Dendritic cell treated with granulocyte-macrophage colony-stimulating factor and Interleukin-4, amounts not matched to agents 40 ng/mL and 50 ng/mL, for 4 days (primary cell): ENCODE measurements around the gene CCDC116.
"Not testable (repeated sequence)": the region's sequence is repeated elsewhere in the genome, so short reads cannot be mapped to it uniquely, and the experiment has no call there.

Experiments
- H3K27ac Mint-ChIP-seq: one replicate; pipeline ENCODE4 v1.8.0; 2022; ENCODE audit warnings: mild to moderate bottlenecking, mixed read lengths
- H3K27me3 Mint-ChIP-seq: one replicate; pipeline ENCODE4 v1.8.0; 2022; ENCODE audit warnings: mild to moderate bottlenecking, mixed read lengths
- H3K36me3 Mint-ChIP-seq: one replicate; pipeline ENCODE4 v1.8.0; 2022; ENCODE audit warnings: low read depth, mixed read lengths
- H3K4me1 Mint-ChIP-seq: one replicate; pipeline ENCODE4 v1.8.0; 2022; ENCODE audit warnings: low read depth, mixed read lengths
- H3K4me3 Mint-ChIP-seq: one replicate; pipeline ENCODE4 v1.8.0; 2022; ENCODE audit warnings: mild to moderate bottlenecking, moderate library complexity, mixed read lengths
- H3K9me3 Mint-ChIP-seq: one replicate; pipeline ENCODE4 v1.8.0; 2022; ENCODE audit warnings: mixed read lengths
- intact Hi-C: fragments of 100-400 bp; cut with micrococcal nuclease; formaldehyde crosslinking; loops from one replicate; pipeline ENCODE4 v1.15.0; 2022

The CCDC116 gene, protein sequence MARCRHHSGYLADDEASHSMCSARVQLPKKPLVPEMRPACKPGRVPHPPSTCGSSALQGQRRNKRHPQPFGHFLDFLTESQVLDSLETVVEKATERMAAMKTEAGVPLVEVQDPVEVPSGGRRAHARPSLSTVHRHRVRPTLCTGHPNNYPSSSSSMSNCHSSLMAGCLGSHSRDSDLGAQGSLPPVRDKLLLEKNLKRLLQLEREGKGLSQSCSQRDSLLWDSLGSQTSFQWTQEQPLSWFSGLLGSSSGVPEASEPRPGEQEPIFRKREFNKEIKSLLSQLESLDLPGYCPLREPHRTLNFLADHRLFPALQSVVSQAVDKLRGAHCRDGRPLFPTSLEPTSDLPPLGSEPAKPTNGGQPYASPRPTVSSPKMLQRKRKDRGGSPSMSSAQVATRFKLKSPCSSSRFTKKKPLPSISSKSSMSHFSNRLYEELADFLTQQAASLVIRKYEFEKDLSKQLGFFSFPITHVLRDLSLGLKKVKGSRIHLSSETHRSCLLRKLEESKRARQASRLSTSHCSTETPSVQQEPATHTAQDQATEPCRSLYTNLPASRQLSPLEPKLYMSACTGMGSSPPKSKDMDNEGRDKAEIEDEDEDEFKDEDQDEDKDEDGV

DNA sequence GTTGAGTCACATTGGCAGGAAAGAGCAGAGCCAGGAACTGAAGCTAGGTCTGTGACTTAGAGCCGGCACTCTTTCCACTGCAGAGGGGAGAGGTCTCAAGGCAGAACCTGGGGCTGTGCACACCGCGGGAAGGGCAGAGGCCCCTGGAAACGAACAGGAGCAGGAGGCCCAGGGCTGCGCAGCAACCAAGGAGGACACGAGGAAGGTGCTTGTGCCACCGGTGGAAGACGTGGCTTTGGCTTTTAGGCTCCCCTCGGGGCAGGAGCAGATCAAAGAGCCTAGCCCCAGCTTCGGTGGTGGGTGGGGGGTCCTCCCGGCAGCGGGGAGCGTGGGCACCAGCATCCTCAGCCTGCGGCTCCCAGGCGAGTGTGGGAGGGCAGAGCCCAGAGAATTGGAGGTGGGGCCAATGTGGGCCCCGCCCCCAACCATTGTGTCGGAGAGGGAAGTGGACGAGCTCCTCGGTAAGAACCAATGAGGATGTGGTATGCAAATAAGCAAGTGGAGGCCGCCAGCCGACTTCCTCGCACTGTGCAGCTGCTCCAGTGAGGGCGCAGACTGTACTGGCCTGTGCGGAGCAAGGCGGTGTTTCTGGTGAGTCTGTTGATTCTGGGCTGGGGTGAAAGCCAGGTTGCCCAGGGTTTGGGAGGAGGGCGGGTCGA is at the start of gene CCDC116:
Gene CCDC116, plus strand, starts transcription at position 524 of the 659 bp plus-strand sequence. CDS start 422 bp downstream, outside the sequence.
- intact Hi-C loops: no loop called here
- H3K36me3 Mint-ChIP-seq: peaks cover 24% of the 10 kb centered on the region
- H3K27me3 Mint-ChIP-seq: peaks cover 3% of the 10 kb centered on the region
- H3K27ac Mint-ChIP-seq: no peak within 1 kb of the TSS
- peaks cover 6% of the 10 kb centered on the region for H3K9me3 Mint-ChIP-seq
- no peak within 1 kb of the TSS for H3K4me3 Mint-ChIP-seq
- H3K4me1 Mint-ChIP-seq: peaks cover 29% of the 10 kb centered on the region

DNA sequence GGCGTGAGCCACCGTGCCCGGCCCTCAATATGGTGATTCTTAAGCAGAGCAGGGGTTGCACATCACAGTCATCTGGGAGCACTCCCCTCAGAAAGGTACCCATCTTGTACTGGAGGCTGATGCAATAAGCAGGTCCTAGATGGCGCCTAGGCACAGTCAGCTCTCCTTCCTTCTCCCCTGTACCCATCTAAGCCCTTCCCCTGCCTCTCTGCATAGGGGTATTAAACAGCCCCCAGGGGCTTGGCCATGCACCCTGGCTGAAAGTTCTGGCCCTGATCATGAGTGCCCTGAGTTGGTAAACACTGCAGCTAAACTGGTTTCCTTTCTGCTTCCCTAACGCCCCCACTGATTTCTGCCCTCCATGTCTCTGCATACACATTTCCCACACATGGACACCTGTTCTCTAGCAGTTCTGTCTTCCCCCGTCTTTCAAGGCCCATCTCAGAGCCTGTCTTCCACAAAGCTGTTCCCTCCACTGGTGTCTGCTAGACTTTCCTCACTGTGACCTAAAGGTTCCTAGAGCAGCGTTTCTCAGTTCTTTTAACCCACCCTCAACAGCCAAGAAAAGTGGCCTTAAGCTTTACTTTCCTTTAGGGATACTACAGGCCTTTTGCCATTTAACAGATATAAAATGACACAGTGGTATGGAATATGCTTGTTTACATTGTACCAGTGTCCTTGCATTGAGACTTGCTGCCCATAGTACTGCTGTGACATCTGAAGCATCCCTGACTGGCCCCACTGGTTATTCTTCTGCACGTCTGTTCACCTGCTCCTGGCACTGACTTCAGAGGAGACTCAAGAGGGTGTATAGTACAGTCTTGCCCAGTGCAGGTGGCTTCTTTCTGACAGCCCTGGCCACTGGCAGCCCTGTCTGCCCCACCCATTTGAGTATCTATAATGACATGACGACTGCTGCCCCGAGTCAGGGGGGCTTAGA is 49.5 kb upstream of the CCDC116 start:
- no peak overlapping the region for H3K4me3 Mint-ChIP-seq
- H3K36me3 Mint-ChIP-seq: peaks cover 52% of the 10 kb centered on the region
- intact Hi-C loops: no loop called here
- H3K4me1 Mint-ChIP-seq: peaks cover 67% of the 10 kb centered on the region
- no peaks in the 10 kb centered on the region for H3K27me3 Mint-ChIP-seq
- H3K9me3 Mint-ChIP-seq: no peaks in the 10 kb centered on the region
- peak overlapping the region; percentile 25 for H3K27ac Mint-ChIP-seq

DNA sequence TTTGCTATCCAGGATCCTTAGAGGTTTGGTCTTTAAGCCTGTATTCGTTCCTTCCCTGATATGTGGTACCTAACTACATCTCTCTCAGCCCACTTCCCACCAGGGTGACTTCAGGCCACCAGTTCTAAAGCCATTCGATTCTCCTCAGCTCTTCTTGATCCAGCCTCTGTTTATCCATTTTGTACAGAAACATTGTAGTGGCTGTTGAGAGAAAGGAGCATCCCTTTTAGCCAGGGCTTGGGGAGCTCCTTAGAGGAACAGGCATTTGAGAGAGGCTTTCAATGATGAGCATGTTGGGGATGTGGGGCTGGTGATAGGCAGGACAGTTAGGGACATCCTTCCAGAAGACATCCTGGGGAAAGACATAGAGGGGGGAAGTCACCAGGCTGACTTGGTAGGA is 47.2 kb upstream of the CCDC116 start:
- no peak overlapping the region for H3K4me3 Mint-ChIP-seq
- intact Hi-C loops: no loop called here
- H3K36me3 Mint-ChIP-seq: peaks cover 48% of the 10 kb centered on the region
- peaks cover 68% of the 10 kb centered on the region for H3K4me1 Mint-ChIP-seq
- no peak overlapping the region for H3K27ac Mint-ChIP-seq
- H3K27me3 Mint-ChIP-seq: no peaks in the 10 kb centered on the region
- H3K9me3 Mint-ChIP-seq: no peaks in the 10 kb centered on the region

DNA sequence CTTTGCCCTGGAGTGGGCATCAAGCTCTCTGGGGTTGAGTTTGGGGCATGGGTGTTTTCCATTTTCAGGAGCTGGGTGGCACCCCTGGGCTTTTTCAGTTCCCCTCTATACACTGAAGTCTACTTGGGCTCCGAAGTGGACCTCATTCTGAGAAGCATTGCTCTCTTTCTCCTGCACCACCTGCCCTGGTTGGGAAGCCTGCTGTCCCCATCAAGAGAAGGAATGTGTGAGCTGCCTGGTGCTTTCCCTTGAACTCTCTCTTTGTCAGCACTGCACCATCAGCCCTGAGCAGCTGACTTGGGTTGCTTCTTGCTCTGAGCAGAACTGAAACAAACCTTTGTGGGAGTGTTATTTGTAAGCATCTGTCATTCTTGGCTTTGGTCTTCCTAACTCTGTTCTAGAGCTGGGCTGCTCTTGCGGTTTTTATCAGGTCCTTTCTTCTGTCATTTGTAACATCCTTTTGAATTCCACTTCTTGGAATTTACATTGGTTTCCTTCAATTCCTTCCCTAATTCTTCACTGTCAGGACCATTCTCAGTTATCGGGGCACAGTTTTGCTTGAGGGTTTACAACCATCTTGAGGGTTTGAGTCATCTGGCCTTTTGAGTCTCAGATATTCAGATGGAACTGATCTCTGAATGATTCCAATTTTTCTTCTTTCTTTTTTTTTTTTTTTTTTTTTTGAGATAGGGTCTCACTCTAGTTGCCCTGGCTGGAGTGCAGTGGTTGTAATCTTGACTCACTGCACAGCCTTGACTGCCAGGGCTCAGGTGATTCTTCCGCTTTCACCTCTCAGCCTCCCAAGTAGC is 44.6 kb upstream of the CCDC116 start:
- Mint-ChIP-seq H3K27ac (peak overlapping the region; percentile 74), H3K4me1 (peaks cover 75% of the 10 kb centered on the region), H3K27me3 (no peaks in the 10 kb centered on the region), H3K4me3 (peak overlapping the region; percentile 50), H3K36me3 (peaks cover 66% of the 10 kb centered on the region), H3K9me3 (no peaks in the 10 kb centered on the region)
- intact Hi-C loops: no loop called here

DNA sequence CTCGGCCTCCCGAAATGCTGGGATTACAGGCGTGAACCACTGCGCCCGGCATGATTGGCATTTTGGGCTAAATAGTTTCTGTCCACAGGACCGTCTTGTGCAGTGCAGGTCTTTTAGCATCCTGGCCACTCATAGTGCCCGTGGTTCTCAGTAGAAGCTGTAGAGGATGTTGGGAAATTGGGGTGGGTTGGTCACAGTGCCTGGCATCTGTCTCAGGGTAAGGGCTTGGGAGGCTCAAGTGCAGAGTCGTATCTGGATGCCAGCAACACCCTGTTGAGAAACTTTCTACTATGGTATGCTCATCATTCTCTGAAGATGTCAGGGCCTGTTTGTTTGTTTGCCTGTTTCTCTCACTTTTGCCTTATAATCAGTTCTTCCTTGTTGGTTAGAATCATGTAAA is 43.2 kb upstream of the CCDC116 start:
- Mint-ChIP-seq H3K27ac (no peak overlapping the region), H3K36me3 (peaks cover 66% of the 10 kb centered on the region), H3K4me1 (peaks cover 82% of the 10 kb centered on the region), H3K9me3 (no peaks in the 10 kb centered on the region), H3K4me3 (no peak overlapping the region), H3K27me3 (no peaks in the 10 kb centered on the region)
- intact Hi-C loops: no loop called here

- intact Hi-C loops: no loop called here
- no peaks in the 10 kb centered on the region for H3K9me3 Mint-ChIP-seq
- H3K27me3 Mint-ChIP-seq: no peaks in the 10 kb centered on the region
- no peak overlapping the region for H3K4me3 Mint-ChIP-seq
- H3K4me1 Mint-ChIP-seq: peaks cover 79% of the 10 kb centered on the region
- peaks cover 70% of the 10 kb centered on the region for H3K36me3 Mint-ChIP-seq
- peak overlapping the region; percentile 8 for H3K27ac Mint-ChIP-seq
Observed at GRCh38 chr22:21590809-21591641, 41.5 kb upstream of the CCDC116 start.

DNA sequence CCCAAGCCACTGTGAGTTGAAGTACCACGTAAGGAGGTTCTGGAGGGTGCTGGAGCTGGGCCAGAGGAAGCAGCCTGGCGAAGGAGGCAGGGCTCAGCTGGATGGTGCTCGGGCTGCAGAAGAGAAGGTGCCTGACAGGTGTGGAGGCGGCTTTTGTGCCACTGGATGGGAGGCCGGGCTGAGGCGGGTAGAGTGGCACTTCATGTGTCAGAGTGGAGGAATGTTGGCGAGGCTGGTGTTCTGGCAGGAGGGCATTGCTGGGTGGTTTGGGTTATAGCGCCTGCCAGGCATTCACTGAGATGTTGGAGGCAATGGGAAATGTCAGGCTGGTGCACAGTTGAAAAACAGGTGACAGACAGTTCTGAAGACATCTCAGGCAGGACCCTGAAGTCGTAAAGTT is 40.9 kb upstream of the CCDC116 start:
- Mint-ChIP-seq H3K27ac (no peak overlapping the region), H3K9me3 (no peaks in the 10 kb centered on the region), H3K27me3 (no peaks in the 10 kb centered on the region), H3K4me3 (no peak overlapping the region), H3K4me1 (peaks cover 77% of the 10 kb centered on the region), H3K36me3 (peaks cover 72% of the 10 kb centered on the region)
- intact Hi-C loops: no loop called here

- Mint-ChIP-seq H3K4me3 (no peak overlapping the region), H3K27me3 (no peaks in the 10 kb centered on the region), H3K9me3 (no peaks in the 10 kb centered on the region), H3K36me3 (peaks cover 75% of the 10 kb centered on the region), H3K27ac (no peak overlapping the region), H3K4me1 (peaks cover 73% of the 10 kb centered on the region)
- intact Hi-C loops: no loop called here
Observed at GRCh38 chr22:21592422-21592821, 40.1 kb upstream of the CCDC116 start.

DNA sequence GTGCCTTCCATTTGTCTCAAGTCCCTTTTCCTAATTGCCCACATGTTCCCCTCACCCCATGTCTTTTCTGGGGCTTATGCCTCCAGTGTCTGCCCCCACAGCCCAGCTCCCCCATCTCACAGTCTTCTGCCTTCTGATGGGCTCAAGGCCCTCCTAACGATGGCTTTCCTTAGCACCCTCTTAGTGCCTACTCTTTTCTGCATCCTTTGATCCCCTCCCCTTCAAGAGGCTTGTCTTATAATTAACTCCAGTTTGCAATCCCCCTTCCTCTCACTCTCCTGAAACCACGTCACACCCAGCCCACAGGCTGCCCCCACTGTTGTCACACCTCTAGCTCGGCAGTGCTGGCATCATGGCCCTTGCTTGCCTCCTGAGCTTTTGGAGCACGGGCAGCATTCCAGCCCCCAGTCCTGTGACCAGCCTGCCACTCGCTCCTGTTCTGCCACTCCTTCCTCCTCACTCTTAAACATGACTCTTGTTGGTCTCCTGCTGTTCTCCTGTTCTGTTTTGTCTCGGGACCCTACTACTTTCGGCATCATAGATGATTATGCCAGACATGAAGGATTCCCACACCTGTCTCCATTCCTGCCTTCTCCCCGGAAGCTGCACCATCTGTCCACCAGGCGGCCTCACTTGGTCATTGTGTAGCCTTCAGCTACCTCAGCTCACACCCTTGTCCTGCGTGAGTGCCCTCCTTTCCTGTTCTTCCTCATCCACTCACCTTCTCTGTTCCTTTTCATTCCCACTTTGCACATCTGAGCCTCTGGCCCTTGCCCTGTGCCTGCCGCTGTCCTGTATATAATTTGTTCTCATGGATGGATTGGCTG is 38.9 kb upstream of the CCDC116 start:
- peaks cover 70% of the 10 kb centered on the region for H3K4me1 Mint-ChIP-seq
- H3K4me3 Mint-ChIP-seq: no peak overlapping the region
- no peaks in the 10 kb centered on the region for H3K27me3 Mint-ChIP-seq
- intact Hi-C loops: no loop called here
- H3K9me3 Mint-ChIP-seq: no peaks in the 10 kb centered on the region
- peak overlapping the region; percentile 1 for H3K27ac Mint-ChIP-seq
- peaks cover 82% of the 10 kb centered on the region for H3K36me3 Mint-ChIP-seq

GRCh38 chr22:21594865-21595452 is 37.6 kb upstream of the CCDC116 start:
- Mint-ChIP-seq H3K36me3 (peaks cover 90% of the 10 kb centered on the region), H3K27ac (no peak overlapping the region), H3K4me1 (peaks cover 71% of the 10 kb centered on the region), H3K9me3 (no peaks in the 10 kb centered on the region), H3K4me3 (no peak overlapping the region), H3K27me3 (no peaks in the 10 kb centered on the region)
- intact Hi-C loops: no loop called here

DNA sequence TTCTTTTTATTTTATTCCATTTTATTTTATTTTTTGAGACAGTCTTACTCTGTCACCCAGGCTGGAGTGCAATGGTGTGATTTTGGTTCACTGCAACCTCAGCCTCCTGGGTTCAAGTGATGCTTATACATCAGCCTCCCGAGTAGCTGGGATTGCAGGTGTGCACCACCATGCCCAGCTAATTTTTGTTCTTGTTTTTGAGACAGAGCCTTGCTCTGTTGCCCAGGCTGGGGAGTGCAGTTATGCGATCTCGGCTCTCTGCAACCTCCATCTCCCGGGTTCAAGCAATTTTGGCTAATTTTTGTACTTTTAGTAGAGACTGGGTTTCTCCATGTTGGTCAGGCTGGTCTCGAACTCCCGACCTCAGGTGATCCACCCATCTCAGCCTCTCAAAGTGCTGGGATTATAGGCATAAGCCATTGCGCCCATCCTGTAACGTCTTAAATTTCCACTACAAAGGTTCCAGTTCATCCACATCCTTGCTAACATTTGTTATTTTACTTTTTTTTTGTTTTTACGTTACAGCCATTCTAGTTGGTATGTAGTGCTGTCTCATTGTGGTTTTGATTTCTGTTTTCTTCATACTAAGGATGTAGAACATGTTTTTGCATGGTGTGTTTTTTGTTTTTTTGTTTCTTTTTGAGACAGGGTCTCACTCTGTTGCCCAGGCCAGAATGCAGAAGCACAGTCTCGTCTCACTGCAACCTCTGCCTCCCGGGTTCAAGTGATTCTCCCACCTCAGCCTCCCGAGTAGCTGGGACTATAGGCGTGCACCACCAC is 36.0 kb upstream of the CCDC116 start:
- H3K4me3 Mint-ChIP-seq, H3K27me3 Mint-ChIP-seq, intact Hi-C loops, H3K27ac Mint-ChIP-seq, H3K9me3 Mint-ChIP-seq: not testable (repeated sequence)
- Mint-ChIP-seq H3K4me1 (peaks cover 55% of the 10 kb centered on the region), H3K36me3 (peaks cover 77% of the 10 kb centered on the region)
